Panc1 (cell line): Measurements from ENCODE around the gene DNM3. TPM values are rescaled to one million over a fixed set of nuclear protein-coding genes. Genes with fewer than 3 reads are reported as not detected.

Experiments
- ATAC-seq: fragments of 200-7000 bp; cut with Tn5 transposase; 2 replicates; pipeline ENCODE4 v1.9.1; 2020; ENCODE audit warnings: mild to moderate bottlenecking, moderate library complexity
- BruUV-seq: library from RNA; stranded (reverse); fragments of 400-500 nt; replicated peaks from 2 replicates; lab custom pipeline; 2021; lab: Mats Ljungman, UMichigan
- CTCF ChIA-PET: fragments of 300-600 bp; sonication (Branson Sonifier 250); formaldehyde crosslinking; loops from one replicate; lab custom pipeline; 2022; ENCODE audit warnings: antibody characterized with exemption; lab: Charles Lee
- POLR2A ChIA-PET: fragments of 300-600 bp; sonication (Branson Sonifier 250); formaldehyde crosslinking; loops from one replicate; lab custom pipeline; 2022; ENCODE audit warnings: antibody characterized with exemption; lab: Charles Lee
- DNase-seq: peaks from one replicate; pipeline ENCODE4 v3.0.0-alpha.2; 2010; ENCODE audit warnings: low read depth, low spot score
- H3K27ac ChIP-seq: 2 replicates; pipeline ENCODE4 v1.5.1; 2011; ENCODE audit warnings: mild to moderate bottlenecking, low read length, inconsistent platforms
- H3K27me3 ChIP-seq: fragments of 200-500 bp; sonication (Bioruptor generic); 2 replicates; pipeline ENCODE4 v1.6.0; 2014; ENCODE audit warnings: low read length, inconsistent platforms; ENCODE audit not compliant: control insufficient read depth, insufficient read depth
- H3K36me3 ChIP-seq: fragments of 200-500 bp; sonication (Bioruptor generic); 2 replicates; pipeline ENCODE4 v1.5.1; 2014; ENCODE audit warnings: inconsistent platforms, mild to moderate bottlenecking, low read length, moderate library complexity; ENCODE audit not compliant: control insufficient read depth, insufficient read depth
- H3K4me1 ChIP-seq: 2 replicates; pipeline ENCODE4 v1.5.1; 2011; ENCODE audit warnings: inconsistent platforms, mild to moderate bottlenecking, low read length, moderate library complexity; ENCODE audit not compliant: control insufficient read depth, insufficient read depth
- H3K4me3 ChIP-seq, 2 experiments: 2 replicates each; pipeline ENCODE4 v1.5.1; 2011 to 2012; ENCODE audit warnings: low read depth in 2 of 2, low read length in 2 of 2, mild to moderate bottlenecking in 2 of 2, inconsistent platforms in 1 of 2, moderate library complexity in 1 of 2
- H3K9me3 ChIP-seq: fragments of 200-500 bp; sonication (Bioruptor generic); 2 replicates; pipeline ENCODE4 v1.5.1; 2014; ENCODE audit warnings: low read depth, mild to moderate bottlenecking, inconsistent platforms, low read length, moderate library complexity; ENCODE audit not compliant: control insufficient read depth, insufficient read depth
- CTCF ChIP-seq: fragments of 450-650 bp; IDR thresholded peaks from 2 replicates; pipeline ENCODE4 v1.5.1; 2017; ENCODE audit warnings: mild to moderate bottlenecking
- POLR2AphosphoS5 ChIP-seq: IDR thresholded peaks from 2 replicates; pipeline ENCODE4 v1.6.1; 2012; ENCODE audit warnings: mild to moderate bottlenecking, low read depth, low read length, moderate library complexity
- REST ChIP-seq, 2 experiments: IDR thresholded peaks; 2 replicates each; pipeline ENCODE4 v1.6.1; 2011 to 2012; ENCODE audit warnings: low read depth in 2 of 2, control low read depth in 1 of 2, low read length in 1 of 2, mild to moderate bottlenecking in 1 of 2, moderate library complexity in 1 of 2; ENCODE audit not compliant: insufficient read depth in 1 of 2
- SIN3A ChIP-seq: IDR thresholded peaks from 2 replicates; pipeline ENCODE4 v1.6.1; 2012; ENCODE audit warnings: low read depth, mild to moderate bottlenecking, low read length, moderate library complexity, borderline replicate concordance; ENCODE audit not compliant: insufficient read depth
- TCF7L2 ChIP-seq: IDR thresholded peaks from 2 replicates; pipeline ENCODE4 v1.6.1; 2011; ENCODE audit warnings: mild to moderate bottlenecking, low read depth, low read length, inconsistent platforms
- in situ Hi-C: cut with HindIII; loops from 2 replicates; pipeline ENCODE4 v1.10.0; 2016; ENCODE audit warnings: low sequenced_read_pairs, low pct_unique_long_range_greater_than_20kb
- intact Hi-C: fragments of 100-400 bp; cut with micrococcal nuclease; formaldehyde crosslinking; loops from one replicate; pipeline ENCODE4 v1.10.0; 2022; ENCODE audit not compliant: unreplicated experiment
- total RNA-seq: library from RNA; stranded (reverse); gene quantifications from one replicate; pipeline ENCODE4 v1.2.1, GENCODE V29; 2021; ENCODE audit not compliant: unreplicated experiment

Gene DNM3
- total RNA-seq, 1 experiment from 2014 or later, result 0.46 TPM

- in situ Hi-C loops (no loop called here), intact Hi-C loops (no loop called here)
- ChIA-PET POLR2A (no interaction called here), CTCF (interaction anchor here (0.8 to 4.1 kb wide), 4 partner anchors 182 to 599 kb away, joined by 3 to 24 read pairs (median 5); no protein-coding TSS in a partner anchor)
- TF ChIP-seq REST (IDR thresholded peaks at IDR 0.05; ENCODE audit: insufficient read depth in 1 of 2, low read depth in 2 of 2, low read length in 1 of 2), result no peak
- peak; percentile 12; the same call in 1 of the 2 replicates for TF ChIP-seq CTCF
- no peaks in the 10 kb centered on the region for H3K9me3 ChIP-seq
- H3K4me3 ChIP-seq, result no peak overlapping the region
- ATAC-seq, result peak; percentile 75
- no peak for DNase-seq
- no TSS peak for BruUV-seq
- no peak overlapping the region for H3K27ac ChIP-seq
- no peaks in the 10 kb centered on the region for H3K27me3 ChIP-seq
- peaks cover 5% of the 10 kb centered on the region; the same call in 1 of the 2 replicates for H3K36me3 ChIP-seq
- no peaks in the 10 kb centered on the region for H3K4me1 ChIP-seq
Measured at GRCh38 chr1:171800342-171800741, 41.0 kb upstream of the DNM3 start.

- POLR2A ChIA-PET, result no interaction called here
Measured at GRCh38 chr1:171800851-171801250, 40.4 kb upstream of the DNM3 start.

More at GRCh38 chr1:171800851-171801250, 40.4 kb upstream of the DNM3 start:
- no peaks in the 10 kb centered on the region for H3K4me1 ChIP-seq
- BruUV-seq, result no TSS peak
- H3K36me3 ChIP-seq, result peaks cover 5% of the 10 kb centered on the region; the same call in 1 of the 2 replicates
- H3K27me3 ChIP-seq, result no peaks in the 10 kb centered on the region
- H3K4me3 ChIP-seq, result no peak overlapping the region
- no peak for DNase-seq
- H3K27ac ChIP-seq, result no peak overlapping the region
- intact Hi-C loops, result loop anchor here (1.0 kb wide), 1 partner anchor 182 kb away; no protein-coding TSS in a partner anchor
- no peaks in the 10 kb centered on the region for H3K9me3 ChIP-seq
- ATAC-seq, result peak; percentile 24; the same call in 1 of the 2 replicates
- in situ Hi-C loops, result no loop called here
- TF ChIP-seq SIN3A (no peak), REST (IDR thresholded peaks at IDR 0.05; ENCODE audit: insufficient read depth in 1 of 2, low read depth in 2 of 2, low read length in 1 of 2) (no peak), CTCF (no peak), TCF7L2 (no peak), POLR2AphosphoS5 (no peak)
- CTCF ChIA-PET, result interaction anchor here (0.6 to 4.1 kb wide), 6 partner anchors 42 to 599 kb away, joined by 3 to 27 read pairs (median 5); no protein-coding TSS in a partner anchor
